H9 (cell line): ENCODE results near the gene UBXN11. TPM values are rescaled to one million over a fixed set of nuclear protein-coding genes. Genes with fewer than 3 reads are reported as not detected.

Source experiments
- DNase-seq: peaks from one replicate; pipeline ENCODE4 v3.0.0-alpha.2; 2017
- H2AFZ ChIP-seq: one replicate; pipeline ENCODE4 v1.6.1; 2013; ENCODE audit warnings: mild to moderate bottlenecking, low read length, control low read depth, moderate library complexity
- H2AK5ac ChIP-seq: 2 replicates; pipeline ENCODE4 v1.6.1; 2013; ENCODE audit warnings: low read length, control low read depth, mixed read lengths; ENCODE audit not compliant: insufficient read length
- H2BK120ac ChIP-seq: one replicate; pipeline ENCODE4 v1.6.1; 2013; ENCODE audit warnings: low read depth, mild to moderate bottlenecking, low read length, control low read depth, inconsistent platforms; ENCODE audit not compliant: poor library complexity, severe bottlenecking
- H2BK12ac ChIP-seq: 2 replicates; pipeline ENCODE4 v1.6.1; 2013; ENCODE audit warnings: low read length, control low read depth, mixed read lengths, low read depth; ENCODE audit not compliant: insufficient read length
- H2BK15ac ChIP-seq: 2 replicates; pipeline ENCODE4 v1.6.1; 2013; ENCODE audit warnings: low read depth, low read length, control low read depth
- H2BK20ac ChIP-seq: one replicate; pipeline ENCODE4 v1.6.1; 2013; ENCODE audit warnings: low read depth, mild to moderate bottlenecking, low read length, control low read depth, inconsistent platforms; ENCODE audit not compliant: poor library complexity, severe bottlenecking
- H2BK5ac ChIP-seq: 2 replicates; pipeline ENCODE4 v1.6.1; 2013; ENCODE audit warnings: low read length, control low read depth, mixed read lengths; ENCODE audit not compliant: insufficient read length
- H3K14ac ChIP-seq: 2 replicates; pipeline ENCODE4 v1.6.1; 2013; ENCODE audit warnings: low read length, control low read depth; ENCODE audit not compliant: insufficient read depth
- H3K18ac ChIP-seq: 2 replicates; pipeline ENCODE4 v1.6.1; 2013; ENCODE audit warnings: low read depth, mild to moderate bottlenecking, mixed read lengths, low read length, control low read depth; ENCODE audit not compliant: insufficient read length
- H3K23ac ChIP-seq: 2 replicates; pipeline ENCODE4 v1.6.1; 2013; ENCODE audit warnings: low read length, control low read depth, mixed read lengths, low read depth; ENCODE audit not compliant: insufficient read length
- H3K23me2 ChIP-seq: 2 replicates; pipeline ENCODE4 v1.6.1; 2013; ENCODE audit warnings: low read depth, mild to moderate bottlenecking, mixed read lengths, low read length, control low read depth; ENCODE audit not compliant: insufficient read length, poor library complexity, severe bottlenecking
- H3K27ac ChIP-seq: 2 replicates; pipeline ENCODE4 v1.5.1; 2013; ENCODE audit warnings: low read length, control low read depth, mixed read lengths, low read depth; ENCODE audit not compliant: insufficient read length
- H3K27me3 ChIP-seq: 2 replicates; pipeline ENCODE4 v1.6.1; 2013; ENCODE audit warnings: low read length, control low read depth, inconsistent platforms; ENCODE audit not compliant: insufficient read depth
- H3K4ac ChIP-seq: 2 replicates; pipeline ENCODE4 v1.6.1; 2013; ENCODE audit warnings: low read depth, mild to moderate bottlenecking, control low read depth, inconsistent platforms, low read length, moderate library complexity
- H3K4me1 ChIP-seq: 2 replicates; pipeline ENCODE4 v1.6.1; 2013; ENCODE audit warnings: low read length, control low read depth, inconsistent platforms; ENCODE audit not compliant: insufficient read depth
- H3K4me2 ChIP-seq: 2 replicates; pipeline ENCODE4 v1.6.1; 2013; ENCODE audit warnings: low read length, control low read depth, mixed read lengths; ENCODE audit not compliant: insufficient read length, insufficient read depth
- H3K56ac ChIP-seq: 2 replicates; pipeline ENCODE4 v1.6.1; 2013; ENCODE audit warnings: low read depth, mild to moderate bottlenecking, mixed read lengths, low read length, control low read depth; ENCODE audit not compliant: insufficient read length
- H3K79me1 ChIP-seq: 2 replicates; pipeline ENCODE4 v1.6.1; 2013; ENCODE audit warnings: low read depth, mild to moderate bottlenecking, moderate library complexity, low read length, control low read depth, inconsistent platforms; ENCODE audit not compliant: insufficient read depth, poor library complexity, severe bottlenecking
- H3K79me2 ChIP-seq: 2 replicates; pipeline ENCODE4 v1.6.1; 2013; ENCODE audit warnings: low read length, control low read depth, inconsistent platforms; ENCODE audit not compliant: insufficient read depth
- H3K9ac ChIP-seq: 2 replicates; pipeline ENCODE4 v1.6.1; 2013; ENCODE audit warnings: low read length, control low read depth, mixed read lengths; ENCODE audit not compliant: insufficient read length; ENCODE audit errors: extremely low read depth
- H3K9me3 ChIP-seq: one replicate; pipeline ENCODE4 v1.6.1; 2013; ENCODE audit warnings: low read depth, low read length, inconsistent platforms; ENCODE audit not compliant: control insufficient read depth
- H3T11ph ChIP-seq: one replicate; pipeline ENCODE4 v1.6.1; 2013; ENCODE audit warnings: mild to moderate bottlenecking, low read length, control low read depth, inconsistent platforms
- H4K20me1 ChIP-seq: one replicate; pipeline ENCODE4 v1.6.1; 2013; ENCODE audit not compliant: control insufficient read depth, insufficient read length, insufficient read depth
- H4K5ac ChIP-seq: 2 replicates; pipeline ENCODE4 v1.6.1; 2013; ENCODE audit warnings: low read depth, mild to moderate bottlenecking, mixed read lengths, low read length, control low read depth; ENCODE audit not compliant: insufficient read length
- H4K8ac ChIP-seq: replicated peaks from 2 replicates; pipeline ENCODE4 v1.6.1; 2013; ENCODE audit warnings: low read length, control low read depth, mixed read lengths, low read depth; ENCODE audit not compliant: insufficient read length
- H4K91ac ChIP-seq: 2 replicates; pipeline ENCODE4 v1.6.1; 2013; ENCODE audit warnings: low read depth, mild to moderate bottlenecking, moderate library complexity, mixed read lengths, low read length, control low read depth; ENCODE audit not compliant: insufficient read length
- H3K27ac Mint-ChIP-seq, 3 experiments: 2 replicates in 2 of 3; 3 replicates in 1 of 3; pipeline ENCODE4 v1.8.0; 2020 to 2021; ENCODE audit warnings: mixed read lengths in 3 of 3, mild to moderate bottlenecking in 1 of 3, moderate library complexity in 1 of 3
- H3K27me3 Mint-ChIP-seq: 2 replicates; pipeline ENCODE4 v1.8.0; 2021; ENCODE audit warnings: low read depth, mild to moderate bottlenecking, moderate library complexity, mixed read lengths
- H3K36me3 Mint-ChIP-seq, 3 experiments: 2 replicates in 2 of 3; 3 replicates in 1 of 3; pipeline ENCODE4 v1.8.0; 2020 to 2021; ENCODE audit warnings: low read depth in 3 of 3, mixed read lengths in 3 of 3; ENCODE audit not compliant: insufficient read depth in 1 of 3
- H3K4me1 Mint-ChIP-seq, 2 experiments: 2 replicates each; pipeline ENCODE4 v1.8.0; 2020; ENCODE audit warnings: mixed read lengths in 2 of 2
- H3K4me3 Mint-ChIP-seq, 2 experiments: 2 replicates in 1 of 2; 3 replicates in 1 of 2; pipeline ENCODE4 v1.8.0; 2020 to 2021; ENCODE audit warnings: mild to moderate bottlenecking in 2 of 2, mixed read lengths in 2 of 2, moderate library complexity in 1 of 2
- H3K9me3 Mint-ChIP-seq, 2 experiments: 2 replicates in 1 of 2; 3 replicates in 1 of 2; pipeline ENCODE4 v1.8.0; 2020; ENCODE audit warnings: mild to moderate bottlenecking in 2 of 2, mixed read lengths in 2 of 2, moderate library complexity in 1 of 2
- WGBS: extraction: QIAGEN DNeasy Blood & Tissue Kit; methylation state at CpG from one replicate; pipeline ENCODE4 v1.1.7; 2013; ENCODE audit warnings: missing lambda C conversion rate, low lambda C conversion rate, mixed read lengths; ENCODE audit not compliant: insufficient read length; ENCODE audit errors: extremely low coverage; 5-methylcytosine and 5-hydroxymethylcytosine counted together
- total RNA-seq: library from RNA; stranded (reverse); gene quantifications from 2 replicates; pipeline ENCODE4 v1.2.1, GENCODE V29; 2021
- TF ChIP-seq, protein P1 (sequence below): fragments of 200-600 bp; sonication (generic); conservative IDR thresholded peaks from 3 replicates; pipeline ENCODE4 v1.8.0; 2021; ENCODE audit warnings: antibody characterized with exemption, mild to moderate bottlenecking

Gene UBXN11
- total RNA-seq, 1 experiment from 2014 or later = 13.7 TPM

- H2BK12ac ChIP-seq = no peak overlapping the region
- H2AK5ac ChIP-seq = no peak overlapping the region
- no peak overlapping the region for H3K4ac ChIP-seq
- no peak overlapping the region for H3K27ac ChIP-seq
- no peaks in the 10 kb centered on the region for H3K4me1 ChIP-seq
- H4K5ac ChIP-seq = no peak overlapping the region
- no CpG with 5 or more reads among the region's 30 CpGs for WGBS
- no peaks in the 10 kb centered on the region for H3K27me3 ChIP-seq
- H3K9me3 ChIP-seq = no peaks in the 10 kb centered on the region
- no peak overlapping the region for H3K18ac ChIP-seq
- no peak overlapping the region for H2BK15ac ChIP-seq
- DNase-seq = no peak
- H2BK5ac ChIP-seq = no peak overlapping the region
- peak overlapping the region; percentile 77 for H3K4me2 ChIP-seq
- H2AFZ ChIP-seq = no peak overlapping the region
- no peak overlapping the region; the same call in 1 of the 2 replicates for H3K14ac ChIP-seq
- no peak overlapping the region for H2BK120ac ChIP-seq
- Mint-ChIP-seq H3K9me3 (peaks cover 4 to 12% of the 10 kb centered on the region in 2 experiments), H3K27ac (peak overlapping the region; percentile 38 to 97 (median 65)), H3K36me3 (peaks cover 18 to 24% (median 23%) of the 10 kb centered on the region in 3 experiments), H3K4me1 (peaks cover 23 to 24% of the 10 kb centered on the region in 2 experiments), H3K4me3 (peak overlapping the region; percentile 96 to 98), H3K27me3 (peaks cover 5% of the 10 kb centered on the region)
- H4K20me1 ChIP-seq = no peaks in the 10 kb centered on the region
- no peak overlapping the region for H3T11ph ChIP-seq
- no peak overlapping the region for H3K23ac ChIP-seq
- no peak overlapping the region for H4K91ac ChIP-seq
- H3K56ac ChIP-seq = no peak overlapping the region
- peaks cover 8% of the 10 kb centered on the region for H3K79me1 ChIP-seq
- peak overlapping the region; percentile 81 for H3K9ac ChIP-seq
- H2BK20ac ChIP-seq = no peak overlapping the region
- H3K79me2 ChIP-seq = peaks cover 22% of the 10 kb centered on the region; the same call in 1 of the 2 replicates
- H4K8ac ChIP-seq = no peak overlapping the region
- TF ChIP-seq, protein P1, sequence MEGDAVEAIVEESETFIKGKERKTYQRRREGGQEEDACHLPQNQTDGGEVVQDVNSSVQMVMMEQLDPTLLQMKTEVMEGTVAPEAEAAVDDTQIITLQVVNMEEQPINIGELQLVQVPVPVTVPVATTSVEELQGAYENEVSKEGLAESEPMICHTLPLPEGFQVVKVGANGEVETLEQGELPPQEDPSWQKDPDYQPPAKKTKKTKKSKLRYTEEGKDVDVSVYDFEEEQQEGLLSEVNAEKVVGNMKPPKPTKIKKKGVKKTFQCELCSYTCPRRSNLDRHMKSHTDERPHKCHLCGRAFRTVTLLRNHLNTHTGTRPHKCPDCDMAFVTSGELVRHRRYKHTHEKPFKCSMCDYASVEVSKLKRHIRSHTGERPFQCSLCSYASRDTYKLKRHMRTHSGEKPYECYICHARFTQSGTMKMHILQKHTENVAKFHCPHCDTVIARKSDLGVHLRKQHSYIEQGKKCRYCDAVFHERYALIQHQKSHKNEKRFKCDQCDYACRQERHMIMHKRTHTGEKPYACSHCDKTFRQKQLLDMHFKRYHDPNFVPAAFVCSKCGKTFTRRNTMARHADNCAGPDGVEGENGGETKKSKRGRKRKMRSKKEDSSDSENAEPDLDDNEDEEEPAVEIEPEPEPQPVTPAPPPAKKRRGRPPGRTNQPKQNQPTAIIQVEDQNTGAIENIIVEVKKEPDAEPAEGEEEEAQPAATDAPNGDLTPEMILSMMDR = peak; percentile 23; the same call in 1 of the 3 replicates
- H3K23me2 ChIP-seq = peaks cover 10% of the 10 kb centered on the region
These were observed 71.6 kb downstream of the UBXN11 start for GRCh38 chr1:26234644-26235370.
